ENCODE results near the gene HOXA13.

HOXA13 gene

DNA sequence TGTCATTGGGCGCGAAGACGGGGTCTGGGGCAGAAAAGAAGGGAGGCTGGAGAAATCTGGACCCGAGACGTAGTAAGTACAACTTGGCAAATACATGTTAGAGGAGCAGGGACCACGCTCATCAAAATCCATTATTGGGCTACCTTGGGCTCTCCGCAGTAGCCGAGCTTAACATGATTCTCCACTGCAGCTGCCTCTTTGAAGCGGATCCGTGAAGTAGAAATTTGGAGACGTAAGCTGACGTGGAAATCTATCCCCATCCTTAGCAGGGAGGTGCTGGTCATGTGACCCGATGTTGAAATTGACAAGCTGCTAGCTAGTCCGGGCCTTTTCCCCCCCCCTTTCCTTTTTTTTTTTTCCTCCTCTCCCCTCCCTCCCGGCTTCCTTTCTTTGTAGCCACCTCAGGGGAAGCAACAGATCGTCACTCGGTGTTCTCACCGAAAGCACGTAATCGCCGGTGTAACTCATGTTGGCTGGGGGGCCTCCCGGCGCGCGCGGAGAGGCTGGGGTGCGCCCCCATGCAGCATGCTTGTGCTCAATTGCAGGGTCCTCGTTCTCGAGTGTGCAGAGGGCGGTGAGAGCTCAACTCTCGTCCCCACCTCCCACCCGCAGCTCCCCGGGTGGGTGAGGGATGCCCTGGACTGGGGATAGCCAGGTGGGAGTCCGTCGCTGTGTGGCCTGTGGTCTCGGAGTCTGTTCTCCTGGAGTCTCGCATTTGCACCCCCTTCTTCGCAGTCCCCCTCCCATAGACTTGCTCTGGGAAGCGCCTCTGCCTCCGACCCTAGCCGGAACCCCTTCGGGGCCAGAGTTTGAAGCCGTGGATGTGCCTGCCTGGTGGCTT is 14.7 kb downstream of the HOXA13 start, which contains the start of gene HOXA11:
TSS of gene HOXA11 (minus strand) at position 220 of the 841 bp plus-strand sequence. CDS start at position 132, 88 bp downstream.
- no peaks in the 10 kb centered on the region for H3K36me3 ChIP-seq (replicated peaks; ENCODE audit: low read depth, low read length)
- H3K27me3 ChIP-seq (ENCODE audit: low read depth, low read length): no peaks in the 10 kb centered on the region
- H3K9me3 ChIP-seq (ENCODE audit: insufficient read depth, low read length): no peaks in the 10 kb centered on the region
- no peaks in the 10 kb centered on the region for H3K4me1 ChIP-seq (ENCODE audit: low read length)
- H3K79me2 ChIP-seq (ENCODE audit: low read length): no peaks in the 10 kb centered on the region
- H3K4me2 ChIP-seq (ENCODE audit: low read length): no peak within 1 kb of the TSS
- no peak within 1 kb of the TSS for H3K27ac ChIP-seq (ENCODE audit: low read length)
- no peaks in the 10 kb centered on the region for H4K20me1 ChIP-seq (ENCODE audit: insufficient read depth, low read length)
- TF ChIP-seq, protein P1, sequence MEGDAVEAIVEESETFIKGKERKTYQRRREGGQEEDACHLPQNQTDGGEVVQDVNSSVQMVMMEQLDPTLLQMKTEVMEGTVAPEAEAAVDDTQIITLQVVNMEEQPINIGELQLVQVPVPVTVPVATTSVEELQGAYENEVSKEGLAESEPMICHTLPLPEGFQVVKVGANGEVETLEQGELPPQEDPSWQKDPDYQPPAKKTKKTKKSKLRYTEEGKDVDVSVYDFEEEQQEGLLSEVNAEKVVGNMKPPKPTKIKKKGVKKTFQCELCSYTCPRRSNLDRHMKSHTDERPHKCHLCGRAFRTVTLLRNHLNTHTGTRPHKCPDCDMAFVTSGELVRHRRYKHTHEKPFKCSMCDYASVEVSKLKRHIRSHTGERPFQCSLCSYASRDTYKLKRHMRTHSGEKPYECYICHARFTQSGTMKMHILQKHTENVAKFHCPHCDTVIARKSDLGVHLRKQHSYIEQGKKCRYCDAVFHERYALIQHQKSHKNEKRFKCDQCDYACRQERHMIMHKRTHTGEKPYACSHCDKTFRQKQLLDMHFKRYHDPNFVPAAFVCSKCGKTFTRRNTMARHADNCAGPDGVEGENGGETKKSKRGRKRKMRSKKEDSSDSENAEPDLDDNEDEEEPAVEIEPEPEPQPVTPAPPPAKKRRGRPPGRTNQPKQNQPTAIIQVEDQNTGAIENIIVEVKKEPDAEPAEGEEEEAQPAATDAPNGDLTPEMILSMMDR (IDR thresholded peaks at IDR 0.05; ENCODE audit: low read depth, low read length): no peak
- no peak for TF ChIP-seq EZH2phosphoT487 (IDR thresholded peaks at IDR 0.05; ENCODE audit: low read depth)
- no peak within 1 kb of the TSS for H3K4me3 ChIP-seq (ENCODE audit: low read length)
- no peak within 1 kb of the TSS for H3K9ac ChIP-seq (ENCODE audit: low read length)
- H2AFZ ChIP-seq (ENCODE audit: low read depth, low read length): no peak within 1 kb of the TSS

DNA sequence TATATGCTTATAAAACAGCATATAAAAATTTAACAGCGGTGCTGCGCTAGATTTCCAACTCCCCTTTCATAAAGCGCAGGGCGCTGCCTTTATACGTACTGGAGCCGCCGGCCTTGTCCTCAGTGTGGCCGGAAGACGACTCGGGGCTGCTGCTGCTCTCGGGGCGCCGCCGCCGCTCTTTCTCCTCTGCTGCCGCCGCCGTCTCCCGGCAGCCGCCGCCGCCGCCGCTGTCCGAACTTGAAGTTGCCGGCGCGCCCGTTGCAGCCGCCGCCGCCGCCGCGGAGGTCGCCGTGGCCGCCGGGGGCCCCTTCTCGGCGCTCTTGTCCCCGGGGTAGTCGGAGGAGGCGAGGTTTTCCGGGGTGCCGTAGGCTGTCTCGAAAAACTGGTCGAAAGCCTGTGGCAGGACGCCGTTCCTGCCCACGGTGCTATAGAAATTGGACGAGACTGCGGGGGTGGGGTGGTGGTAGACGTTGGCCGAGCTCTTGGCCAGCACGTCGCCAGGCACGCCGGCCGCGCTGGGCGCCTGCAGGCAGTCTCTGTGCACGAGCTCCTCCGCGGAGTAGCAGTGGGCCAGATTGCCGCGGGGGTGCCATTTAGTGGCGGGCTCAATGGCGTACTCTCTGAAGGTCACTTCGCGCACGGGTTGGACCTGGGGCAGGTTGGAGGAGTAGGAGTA is 15.4 kb downstream of the HOXA13 start:
- no peak overlapping the region for H3K4me3 ChIP-seq (ENCODE audit: low read length)
- no peaks in the 10 kb centered on the region for H3K9me3 ChIP-seq (ENCODE audit: insufficient read depth, low read length)
- H3K27me3 ChIP-seq (ENCODE audit: low read depth, low read length): no peaks in the 10 kb centered on the region
- no peaks in the 10 kb centered on the region for H3K4me1 ChIP-seq (ENCODE audit: low read length)
- H4K20me1 ChIP-seq (ENCODE audit: insufficient read depth, low read length): no peaks in the 10 kb centered on the region
- no peaks in the 10 kb centered on the region for H3K36me3 ChIP-seq (replicated peaks; ENCODE audit: low read depth, low read length)
- no peak overlapping the region for H3K9ac ChIP-seq (ENCODE audit: low read length)
- TF ChIP-seq, protein P1 (IDR thresholded peaks at IDR 0.05; ENCODE audit: low read depth, low read length): no peak
- no peak for TF ChIP-seq EZH2phosphoT487 (IDR thresholded peaks at IDR 0.05; ENCODE audit: low read depth)
- no peak overlapping the region for H3K4me2 ChIP-seq (ENCODE audit: low read length)
- no peak overlapping the region for H2AFZ ChIP-seq (ENCODE audit: low read depth, low read length)
- H3K27ac ChIP-seq (ENCODE audit: low read length): no peak overlapping the region
- H3K79me2 ChIP-seq (ENCODE audit: low read length): no peaks in the 10 kb centered on the region

DNA sequence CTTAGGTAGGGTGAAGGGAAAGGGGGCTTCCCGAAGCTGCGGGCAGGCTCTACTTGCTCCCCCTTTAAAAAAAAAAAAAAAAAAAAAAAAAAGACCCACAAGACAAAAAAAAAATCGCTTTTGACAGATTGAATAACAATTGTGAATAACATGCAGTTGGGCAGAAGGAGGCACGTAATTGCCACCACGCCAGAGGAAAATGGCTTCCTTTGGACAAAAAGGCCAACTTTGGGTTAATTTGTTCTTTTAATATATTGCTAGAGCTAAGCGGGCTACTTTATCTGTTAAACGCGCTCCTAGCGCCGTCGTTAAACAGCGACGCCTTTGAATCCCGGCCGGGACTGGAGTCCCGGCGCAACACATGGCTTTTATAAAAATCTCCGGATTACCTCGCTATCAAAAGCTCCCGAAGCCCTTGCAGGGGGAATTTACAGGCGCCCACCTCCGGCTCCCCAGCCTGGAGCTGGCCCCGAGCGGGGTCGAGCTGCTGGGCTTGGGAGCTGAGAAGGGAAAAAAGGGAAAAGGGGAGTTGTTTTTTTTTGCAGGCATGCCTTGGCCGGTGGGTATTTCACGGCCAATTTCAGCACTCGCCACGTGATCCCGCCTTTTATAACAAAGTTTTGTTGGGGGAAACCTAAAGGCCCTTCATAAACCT is 16.1 kb downstream of the HOXA13 start:
- H3K36me3 ChIP-seq (replicated peaks; ENCODE audit: low read depth, low read length): no peaks in the 10 kb centered on the region
- no peaks in the 10 kb centered on the region for H3K4me1 ChIP-seq (ENCODE audit: low read length)
- no peak overlapping the region for H2AFZ ChIP-seq (ENCODE audit: low read depth, low read length)
- H3K79me2 ChIP-seq (ENCODE audit: low read length): no peaks in the 10 kb centered on the region
- no peaks in the 10 kb centered on the region for H3K9me3 ChIP-seq (ENCODE audit: insufficient read depth, low read length)
- TF ChIP-seq, protein P1 (IDR thresholded peaks at IDR 0.05; ENCODE audit: low read depth, low read length): no peak
- TF ChIP-seq EZH2phosphoT487 (IDR thresholded peaks at IDR 0.05; ENCODE audit: low read depth): no peak
- no peak overlapping the region for H3K27ac ChIP-seq (ENCODE audit: low read length)
- H3K9ac ChIP-seq (ENCODE audit: low read length): no peak overlapping the region
- no peak overlapping the region for H3K4me2 ChIP-seq (ENCODE audit: low read length)
- H3K4me3 ChIP-seq (ENCODE audit: low read length): no peak overlapping the region
- no peaks in the 10 kb centered on the region for H4K20me1 ChIP-seq (ENCODE audit: insufficient read depth, low read length)
- H3K27me3 ChIP-seq (ENCODE audit: low read depth, low read length): no peaks in the 10 kb centered on the region
